WTC11 (cell line): ENCODE data around the gene TNS3. TPM values are rescaled to one million over a fixed set of nuclear protein-coding genes. Genes with fewer than 3 reads are reported as not detected.

Experiments used
- ATAC-seq: fragments of 200-7000 bp; cut with Tn5 transposase; 2 replicates; pipeline ENCODE4 v1.10.0; 2021; ENCODE audit warnings: mild to moderate bottlenecking, moderate library complexity
- CTCF ChIA-PET: fragments of 300-600 bp; sonication (Branson Sonifier 250); formaldehyde crosslinking; loops from one replicate; lab custom pipeline; 2021; ENCODE audit warnings: antibody characterized with exemption; lab: Charles Lee
- POLR2A ChIA-PET: fragments of 350-600 bp; sonication (Branson Sonifier 250); formaldehyde crosslinking; loops from one replicate; lab custom pipeline; 2021; ENCODE audit warnings: antibody characterized with exemption; lab: Charles Lee
- DNase-seq: peaks from one replicate; pipeline ENCODE4 v3.0.0; 2021; ENCODE audit warnings: low spot score
- H3K27ac Mint-ChIP-seq: 2 replicates; pipeline ENCODE4 v1.8.0; 2021; ENCODE audit warnings: mixed read lengths
- H3K27me3 Mint-ChIP-seq: 2 replicates; pipeline ENCODE4 v1.8.0; 2021; ENCODE audit warnings: low read depth, mild to moderate bottlenecking, moderate library complexity, mixed read lengths
- H3K36me3 Mint-ChIP-seq: 2 replicates; pipeline ENCODE4 v1.8.0; 2021; ENCODE audit warnings: mixed read lengths
- H3K4me1 Mint-ChIP-seq: 2 replicates; pipeline ENCODE4 v1.8.0; 2022; ENCODE audit warnings: mixed read lengths
- H3K4me3 Mint-ChIP-seq: 2 replicates; pipeline ENCODE4 v1.8.0; 2021; ENCODE audit warnings: mild to moderate bottlenecking, moderate library complexity, mixed read lengths
- H3K9me3 Mint-ChIP-seq: 2 replicates; pipeline ENCODE4 v1.8.0; 2021; ENCODE audit warnings: mixed read lengths
- ATF1 ChIP-seq: sonication (generic); formaldehyde crosslinking; IDR thresholded peaks from 2 replicates; pipeline ENCODE4 v1.8.1; 2023; ENCODE audit warnings: mild to moderate bottlenecking, moderate library complexity, missing genetic modification reagents
- ETV6 ChIP-seq: sonication (generic); formaldehyde crosslinking; IDR thresholded peaks from 2 replicates; pipeline ENCODE4 v1.8.1; 2022; ENCODE audit warnings: mild to moderate bottlenecking, missing genetic modification reagents
- IRF2 ChIP-seq: sonication (generic); formaldehyde crosslinking; IDR thresholded peaks from 2 replicates; pipeline ENCODE4 v1.8.0; 2022; ENCODE audit warnings: low read depth, missing genetic modification reagents, borderline replicate concordance
- NR1H2 ChIP-seq: sonication (generic); formaldehyde crosslinking; IDR thresholded peaks from 2 replicates; pipeline ENCODE4 v1.9.0; 2021; ENCODE audit warnings: mild to moderate bottlenecking, moderate library complexity, missing genetic modification reagents
- OVOL2 ChIP-seq: fragments of 250-450 bp; sonication (Bioruptor Pico); IDR thresholded peaks from 2 replicates; pipeline ENCODE4 v1.9.0; 2021; ENCODE audit warnings: mild to moderate bottlenecking, borderline replicate concordance
- TEAD1 ChIP-seq: sonication (generic); formaldehyde crosslinking; IDR thresholded peaks from 2 replicates; pipeline ENCODE4 v1.8.0; 2022; ENCODE audit warnings: mild to moderate bottlenecking, missing genetic modification reagents
- TP53 ChIP-seq: sonication (generic); formaldehyde crosslinking; IDR thresholded peaks from 2 replicates; pipeline ENCODE4 v1.8.1; 2023; ENCODE audit warnings: mild to moderate bottlenecking, missing genetic modification reagents
- ZNF396 ChIP-seq: fragments of 250-450 bp; sonication (Bioruptor Pico); IDR thresholded peaks from 2 replicates; pipeline ENCODE4 v1.8.0; 2021; ENCODE audit warnings: mild to moderate bottlenecking, moderate library complexity, borderline replicate concordance
- total RNA-seq: library from RNA; stranded (reverse); gene quantifications from 3 replicates; pipeline ENCODE4 v1.2.3, GENCODE V29; 2021
- TF ChIP-seq, protein P1 (sequence below): sonication (generic); formaldehyde crosslinking; IDR thresholded peaks from 2 replicates; pipeline ENCODE4 v1.8.1; 2022; ENCODE audit warnings: low read depth, mild to moderate bottlenecking, moderate library complexity, missing genetic modification reagents, borderline replicate concordance
- TF ChIP-seq, protein P2 (sequence below): fragments of 250-450 bp; sonication (Bioruptor Pico); IDR thresholded peaks from 2 replicates; pipeline ENCODE4 v1.9.0; 2021; ENCODE audit warnings: moderate library complexity, mild to moderate bottlenecking, inconsistent platforms, borderline replicate concordance
- TF ChIP-seq, protein P3 (sequence below): sonication (generic); formaldehyde crosslinking; IDR thresholded peaks from 2 replicates; pipeline ENCODE4 v1.8.1; 2023; ENCODE audit warnings: mild to moderate bottlenecking, missing genetic modification reagents, moderate library complexity
- TF ChIP-seq, protein P4 (sequence below): sonication (generic); formaldehyde crosslinking; IDR thresholded peaks from 2 replicates; pipeline ENCODE4 v1.8.1; 2022; ENCODE audit warnings: mild to moderate bottlenecking, moderate library complexity, missing genetic modification reagents
- TF ChIP-seq, protein P5 (sequence below): sonication (generic); formaldehyde crosslinking; IDR thresholded peaks from 2 replicates; pipeline ENCODE4 v1.8.0; 2022; ENCODE audit warnings: missing genetic modification reagents
- TF ChIP-seq, protein P6 (sequence below): sonication (generic); formaldehyde crosslinking; IDR thresholded peaks from 2 replicates; pipeline ENCODE4 v1.8.1; 2022; ENCODE audit warnings: mild to moderate bottlenecking, missing genetic modification reagents, moderate library complexity, borderline replicate concordance
- TF ChIP-seq, protein P7 (sequence below): sonication (generic); formaldehyde crosslinking; conservative IDR thresholded peaks from 2 replicates; pipeline ENCODE4 v1.8.1; 2023; ENCODE audit warnings: mild to moderate bottlenecking, low read depth, missing genetic modification reagents, moderate library complexity

TNS3 gene
- total RNA-seq, 1 experiment from 2014 or later: 37.7 TPM

DNA sequence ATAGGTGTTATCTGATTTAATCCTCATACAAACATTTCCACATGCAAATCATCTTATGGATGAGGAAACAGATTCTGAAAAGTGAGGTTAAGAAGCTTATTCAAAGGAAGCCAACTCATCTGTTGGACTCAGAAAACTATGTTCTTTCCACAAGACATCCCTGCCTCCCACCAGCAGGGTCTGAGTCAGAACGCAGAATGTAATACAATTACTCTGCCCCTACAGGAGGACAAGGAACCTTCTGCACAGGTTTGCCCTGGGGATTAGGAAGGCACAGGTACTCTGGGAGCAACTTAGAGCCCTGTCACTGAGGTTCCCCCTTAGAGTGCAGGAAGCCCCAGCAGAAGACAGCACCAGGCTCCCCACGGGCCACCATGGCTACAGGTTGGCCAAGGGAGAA lies 255.7 kb downstream of the TNS3 start (continued):
- TF ChIP-seq, protein P1, sequence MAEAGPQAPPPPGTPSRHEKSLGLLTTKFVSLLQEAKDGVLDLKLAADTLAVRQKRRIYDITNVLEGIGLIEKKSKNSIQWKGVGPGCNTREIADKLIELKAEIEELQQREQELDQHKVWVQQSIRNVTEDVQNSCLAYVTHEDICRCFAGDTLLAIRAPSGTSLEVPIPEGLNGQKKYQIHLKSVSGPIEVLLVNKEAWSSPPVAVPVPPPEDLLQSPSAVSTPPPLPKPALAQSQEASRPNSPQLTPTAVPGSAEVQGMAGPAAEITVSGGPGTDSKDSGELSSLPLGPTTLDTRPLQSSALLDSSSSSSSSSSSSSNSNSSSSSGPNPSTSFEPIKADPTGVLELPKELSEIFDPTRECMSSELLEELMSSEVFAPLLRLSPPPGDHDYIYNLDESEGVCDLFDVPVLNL (CRISPR knock-in tag): no peak
- TF ChIP-seq IRF2: no peak

DNA sequence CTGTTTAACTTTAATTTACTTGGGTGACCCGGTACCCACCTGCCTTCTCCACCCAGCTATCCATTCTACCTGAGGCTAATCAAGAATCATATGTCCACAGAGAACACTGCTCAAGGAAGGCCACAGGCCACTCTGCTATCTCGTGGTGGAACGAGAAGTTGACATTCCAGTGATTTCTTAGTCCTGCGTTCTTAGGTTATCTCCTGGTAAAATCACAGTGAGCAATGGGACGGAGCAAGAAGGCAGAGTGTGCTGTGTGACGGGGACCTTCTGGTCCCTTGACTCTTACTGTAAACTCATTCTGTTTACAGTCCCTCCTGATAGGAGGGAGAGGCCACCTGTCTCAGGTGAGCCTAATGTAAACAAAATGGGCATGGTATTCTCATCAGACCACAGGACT lies 256.6 kb downstream of the TNS3 start:
- TF ChIP-seq, protein P2, sequence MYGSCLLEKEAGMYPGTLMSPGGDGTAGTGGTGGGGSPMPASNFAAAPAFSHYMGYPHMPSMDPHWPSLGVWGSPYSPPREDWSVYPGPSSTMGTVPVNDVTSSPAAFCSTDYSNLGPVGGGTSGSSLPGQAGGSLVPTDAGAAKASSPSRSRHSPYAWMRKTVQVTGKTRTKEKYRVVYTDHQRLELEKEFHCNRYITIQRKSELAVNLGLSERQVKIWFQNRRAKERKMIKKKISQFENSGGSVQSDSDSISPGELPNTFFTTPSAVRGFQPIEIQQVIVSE (CRISPR knock-in tag): no peak
- TF ChIP-seq OVOL2 (CRISPR knock-in tag): no peak
- TF ChIP-seq NR1H2 (CRISPR knock-in tag): no peak
- peaks cover 45% of the 10 kb centered on the region for H3K4me1 Mint-ChIP-seq
- ATAC-seq (no peak), DNase-seq (no peak)
- no peak overlapping the region for H3K4me3 Mint-ChIP-seq
- H3K27ac Mint-ChIP-seq: no peak overlapping the region
- ChIA-PET POLR2A (no interaction called here), CTCF (interaction anchor here (0.7 to 1.7 kb wide), 3 partner anchors 20 to 59 kb away, joined by 3 to 7 read pairs (median 3); no protein-coding TSS in a partner anchor)
- no peaks in the 10 kb centered on the region for H3K27me3 Mint-ChIP-seq
- H3K36me3 Mint-ChIP-seq: peaks cover 5% of the 10 kb centered on the region; the same call in 1 of the 2 replicates
- no peaks in the 10 kb centered on the region for H3K9me3 Mint-ChIP-seq

DNA sequence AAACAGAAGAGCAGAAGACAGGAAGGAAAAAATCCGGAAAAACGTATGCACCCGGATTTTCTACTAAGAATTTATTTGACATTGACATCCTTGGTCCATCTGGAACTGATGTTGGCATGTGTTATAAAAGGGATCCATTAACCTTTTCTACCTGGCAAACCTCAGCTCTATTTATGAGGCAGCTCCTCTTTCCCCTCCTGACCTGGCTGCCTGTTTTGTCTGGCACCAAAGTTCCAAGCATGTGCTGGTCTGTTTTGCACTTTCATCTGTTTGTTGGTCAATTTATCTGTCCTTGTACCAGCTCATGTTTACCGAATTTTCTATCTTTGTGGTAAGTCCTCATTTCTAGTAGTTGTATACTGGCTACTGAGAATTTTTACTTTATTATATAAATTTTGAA lies 258.0 kb downstream of the TNS3 start:
- Mint-ChIP-seq H3K4me1 (peaks cover 30% of the 10 kb centered on the region), H3K4me3 (no peak overlapping the region), H3K9me3 (no peaks in the 10 kb centered on the region), H3K27me3 (no peaks in the 10 kb centered on the region), H3K27ac (no peak overlapping the region), H3K36me3 (peaks cover 8% of the 10 kb centered on the region; the same call in 1 of the 2 replicates)
- ATAC-seq: no peak
- ChIA-PET POLR2A (no interaction called here), CTCF (no interaction called here)
- DNase-seq: no peak
- TF ChIP-seq ZNF396 (CRISPR knock-in tag) (no peak), TEAD1 (CRISPR knock-in tag) (no peak), ETV6 (no peak), TP53 (CRISPR knock-in tag) (no peak), ATF1 (CRISPR knock-in tag) (no peak)
- TF ChIP-seq, protein P3, sequence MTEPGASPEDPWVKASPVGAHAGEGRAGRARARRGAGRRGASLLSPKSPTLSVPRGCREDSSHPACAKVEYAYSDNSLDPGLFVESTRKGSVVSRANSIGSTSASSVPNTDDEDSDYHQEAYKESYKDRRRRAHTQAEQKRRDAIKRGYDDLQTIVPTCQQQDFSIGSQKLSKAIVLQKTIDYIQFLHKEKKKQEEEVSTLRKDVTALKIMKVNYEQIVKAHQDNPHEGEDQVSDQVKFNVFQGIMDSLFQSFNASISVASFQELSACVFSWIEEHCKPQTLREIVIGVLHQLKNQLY (CRISPR knock-in tag): no peak
- TF ChIP-seq, protein P4, sequence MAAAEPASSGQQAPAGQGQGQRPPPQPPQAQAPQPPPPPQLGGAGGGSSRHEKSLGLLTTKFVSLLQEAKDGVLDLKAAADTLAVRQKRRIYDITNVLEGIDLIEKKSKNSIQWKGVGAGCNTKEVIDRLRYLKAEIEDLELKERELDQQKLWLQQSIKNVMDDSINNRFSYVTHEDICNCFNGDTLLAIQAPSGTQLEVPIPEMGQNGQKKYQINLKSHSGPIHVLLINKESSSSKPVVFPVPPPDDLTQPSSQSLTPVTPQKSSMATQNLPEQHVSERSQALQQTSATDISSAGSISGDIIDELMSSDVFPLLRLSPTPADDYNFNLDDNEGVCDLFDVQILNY: no peak
- TF ChIP-seq, protein P5, sequence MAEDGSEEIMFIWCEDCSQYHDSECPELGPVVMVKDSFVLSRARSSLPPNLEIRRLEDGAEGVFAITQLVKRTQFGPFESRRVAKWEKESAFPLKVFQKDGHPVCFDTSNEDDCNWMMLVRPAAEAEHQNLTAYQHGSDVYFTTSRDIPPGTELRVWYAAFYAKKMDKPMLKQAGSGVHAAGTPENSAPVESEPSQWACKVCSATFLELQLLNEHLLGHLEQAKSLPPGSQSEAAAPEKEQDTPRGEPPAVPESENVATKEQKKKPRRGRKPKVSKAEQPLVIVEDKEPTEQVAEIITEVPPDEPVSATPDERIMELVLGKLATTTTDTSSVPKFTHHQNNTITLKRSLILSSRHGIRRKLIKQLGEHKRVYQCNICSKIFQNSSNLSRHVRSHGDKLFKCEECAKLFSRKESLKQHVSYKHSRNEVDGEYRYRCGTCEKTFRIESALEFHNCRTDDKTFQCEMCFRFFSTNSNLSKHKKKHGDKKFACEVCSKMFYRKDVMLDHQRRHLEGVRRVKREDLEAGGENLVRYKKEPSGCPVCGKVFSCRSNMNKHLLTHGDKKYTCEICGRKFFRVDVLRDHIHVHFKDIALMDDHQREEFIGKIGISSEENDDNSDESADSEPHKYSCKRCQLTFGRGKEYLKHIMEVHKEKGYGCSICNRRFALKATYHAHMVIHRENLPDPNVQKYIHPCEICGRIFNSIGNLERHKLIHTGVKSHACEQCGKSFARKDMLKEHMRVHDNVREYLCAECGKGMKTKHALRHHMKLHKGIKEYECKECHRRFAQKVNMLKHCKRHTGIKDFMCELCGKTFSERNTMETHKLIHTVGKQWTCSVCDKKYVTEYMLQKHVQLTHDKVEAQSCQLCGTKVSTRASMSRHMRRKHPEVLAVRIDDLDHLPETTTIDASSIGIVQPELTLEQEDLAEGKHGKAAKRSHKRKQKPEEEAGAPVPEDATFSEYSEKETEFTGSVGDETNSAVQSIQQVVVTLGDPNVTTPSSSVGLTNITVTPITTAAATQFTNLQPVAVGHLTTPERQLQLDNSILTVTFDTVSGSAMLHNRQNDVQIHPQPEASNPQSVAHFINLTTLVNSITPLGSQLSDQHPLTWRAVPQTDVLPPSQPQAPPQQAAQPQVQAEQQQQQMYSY (CRISPR knock-in tag): no peak
- TF ChIP-seq, protein P6, sequence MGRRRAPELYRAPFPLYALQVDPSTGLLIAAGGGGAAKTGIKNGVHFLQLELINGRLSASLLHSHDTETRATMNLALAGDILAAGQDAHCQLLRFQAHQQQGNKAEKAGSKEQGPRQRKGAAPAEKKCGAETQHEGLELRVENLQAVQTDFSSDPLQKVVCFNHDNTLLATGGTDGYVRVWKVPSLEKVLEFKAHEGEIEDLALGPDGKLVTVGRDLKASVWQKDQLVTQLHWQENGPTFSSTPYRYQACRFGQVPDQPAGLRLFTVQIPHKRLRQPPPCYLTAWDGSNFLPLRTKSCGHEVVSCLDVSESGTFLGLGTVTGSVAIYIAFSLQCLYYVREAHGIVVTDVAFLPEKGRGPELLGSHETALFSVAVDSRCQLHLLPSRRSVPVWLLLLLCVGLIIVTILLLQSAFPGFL (CRISPR knock-in tag): no peak
- TF ChIP-seq, protein P7, sequence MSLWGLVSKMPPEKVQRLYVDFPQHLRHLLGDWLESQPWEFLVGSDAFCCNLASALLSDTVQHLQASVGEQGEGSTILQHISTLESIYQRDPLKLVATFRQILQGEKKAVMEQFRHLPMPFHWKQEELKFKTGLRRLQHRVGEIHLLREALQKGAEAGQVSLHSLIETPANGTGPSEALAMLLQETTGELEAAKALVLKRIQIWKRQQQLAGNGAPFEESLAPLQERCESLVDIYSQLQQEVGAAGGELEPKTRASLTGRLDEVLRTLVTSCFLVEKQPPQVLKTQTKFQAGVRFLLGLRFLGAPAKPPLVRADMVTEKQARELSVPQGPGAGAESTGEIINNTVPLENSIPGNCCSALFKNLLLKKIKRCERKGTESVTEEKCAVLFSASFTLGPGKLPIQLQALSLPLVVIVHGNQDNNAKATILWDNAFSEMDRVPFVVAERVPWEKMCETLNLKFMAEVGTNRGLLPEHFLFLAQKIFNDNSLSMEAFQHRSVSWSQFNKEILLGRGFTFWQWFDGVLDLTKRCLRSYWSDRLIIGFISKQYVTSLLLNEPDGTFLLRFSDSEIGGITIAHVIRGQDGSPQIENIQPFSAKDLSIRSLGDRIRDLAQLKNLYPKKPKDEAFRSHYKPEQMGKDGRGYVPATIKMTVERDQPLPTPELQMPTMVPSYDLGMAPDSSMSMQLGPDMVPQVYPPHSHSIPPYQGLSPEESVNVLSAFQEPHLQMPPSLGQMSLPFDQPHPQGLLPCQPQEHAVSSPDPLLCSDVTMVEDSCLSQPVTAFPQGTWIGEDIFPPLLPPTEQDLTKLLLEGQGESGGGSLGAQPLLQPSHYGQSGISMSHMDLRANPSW (CRISPR knock-in tag): no peak
